ENCODE results near the gene ZNF254. TPM values are rescaled to one million over a fixed set of nuclear protein-coding genes. Genes with fewer than 3 reads are reported as not detected.
A peak's percentile ranks its signal among the peaks of the same experiment; 100 is the strongest.

ZNF254 gene
- total and polyA plus RNA-seq, 9 of the 15 experiments (the other 6 are each of a cell fraction or from before 2014, with no cell fraction given): 10.7 to 22.1 (median 14.2) TPM

GRCh38 chr19:24086974-24087595, at the start of gene ZNF254 (continued):
- TF ChIP-seq KLF10 (CRISPR knock-in tag; IDR thresholded peaks at IDR 0.05): no peak
- no peak for TF ChIP-seq ZNF311 (CRISPR knock-in tag; IDR thresholded peaks at IDR 0.05)
- TF ChIP-seq MTA1 (IDR thresholded peaks at IDR 0.05; ENCODE audit: borderline replicate concordance): no peak
- TF ChIP-seq PRPF4 (IDR thresholded peaks at IDR 0.05; ENCODE audit: insufficient read depth, low read depth, low read length, poor library complexity, severe bottlenecking): no peak
- no peak for TF ChIP-seq CBX5 (IDR thresholded peaks at IDR 0.05; ENCODE audit: borderline replicate concordance, low read depth)
- no peak for TF ChIP-seq SNIP1 (IDR thresholded peaks at IDR 0.05; ENCODE audit: low read depth)
- TF ChIP-seq ZNF830 (CRISPR knock-in tag; IDR thresholded peaks at IDR 0.05): 0 out of 2 replicates have a peak, but pooled peaks have one; percentile 61
- no peak for TF ChIP-seq SNRNP70 (optimal IDR thresholded peaks at IDR 0.05; ENCODE audit: low read depth, low read length)
- TF ChIP-seq TCF7 (IDR thresholded peaks at IDR 0.05; ENCODE audit: borderline replicate concordance): no peak
- TF ChIP-seq ETV1 (tag; conservative IDR thresholded peaks at IDR 0.05; ENCODE audit: low read depth): 0 out of 2 replicates have a peak, but pooled peaks have one; percentile 23
- no peak for TF ChIP-seq SMAD3 (CRISPR knock-in tag; conservative IDR thresholded peaks at IDR 0.05)
- TF ChIP-seq POLR2A (conservative IDR thresholded peaks at IDR 0.05): peak; percentile 95
- no peak for TF ChIP-seq MXI1 (IDR thresholded peaks at IDR 0.05; ENCODE audit: low read depth, low read length)
- no peak for TF ChIP-seq ATF6 (CRISPR knock-in tag; IDR thresholded peaks at IDR 0.05)
- no peak for TF ChIP-seq MYC (IDR thresholded peaks at IDR 0.05; ENCODE audit: low read depth, low read length)
- TF ChIP-seq MYC (CRISPR knock-in tag; IDR thresholded peaks at IDR 0.05; ENCODE audit: borderline replicate concordance, low read depth): no peak
- no peak for TF ChIP-seq HMBOX1 (IDR thresholded peaks at IDR 0.05)
- TF ChIP-seq ZNF384 (IDR thresholded peaks at IDR 0.05; ENCODE audit: low read depth, low read length): no peak
- no peak for TF ChIP-seq IRF1 (CRISPR knock-in tag; IDR thresholded peaks at IDR 0.05; ENCODE audit: borderline replicate concordance)
- no peak for TF ChIP-seq TSHZ1 (CRISPR knock-in tag; IDR thresholded peaks at IDR 0.05)
- TF ChIP-seq NCOA2 (IDR thresholded peaks at IDR 0.05; ENCODE audit: partially characterized antibody in 2 of 2): no peak
- peak; percentile 51 for TF ChIP-seq SOX6 (IDR thresholded peaks at IDR 0.05)
- no peak for TF ChIP-seq ARHGAP35 (IDR thresholded peaks at IDR 0.05; ENCODE audit: partially characterized antibody)
- TF ChIP-seq CSDE1 (IDR thresholded peaks at IDR 0.05): no peak

All from K562 (cell line).